HL-60 (cell line): ENCODE data around the gene MAGI2.

Experiments used
- TF ChIP-seq, protein P1 (sequence below): IDR thresholded peaks from one replicate; pipeline ENCODE4 v1.5.1; 2011; ENCODE audit warnings: low read length, control low read depth, inconsistent platforms; ENCODE audit not compliant: insufficient read depth
- TF ChIP-seq, protein P2 (sequence below): IDR thresholded peaks from 2 replicates; pipeline ENCODE4 v1.6.1; 2012; ENCODE audit warnings: low read depth; ENCODE audit not compliant: insufficient replicate concordance

DNA sequence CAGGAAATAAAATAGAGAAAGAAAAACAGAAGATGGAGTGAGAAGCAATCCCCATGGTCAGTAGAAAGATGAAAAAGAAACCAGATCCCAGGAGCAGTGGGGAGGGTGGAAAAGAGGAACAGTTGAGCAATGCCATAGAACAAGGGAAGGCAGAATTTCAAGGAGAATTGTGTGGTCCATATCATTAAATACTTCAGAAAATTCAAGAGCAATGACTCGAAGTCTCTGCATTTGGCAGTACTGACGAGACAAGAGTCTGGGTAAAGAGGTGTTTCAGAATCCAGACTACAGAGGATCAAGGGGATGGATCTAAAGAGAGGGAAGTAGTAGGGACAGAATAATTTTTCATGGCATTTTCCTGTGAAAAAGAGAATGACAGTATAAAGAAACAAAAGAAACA, 1142.3 kb downstream of the MAGI2 start:
- TF ChIP-seq, protein P1, sequence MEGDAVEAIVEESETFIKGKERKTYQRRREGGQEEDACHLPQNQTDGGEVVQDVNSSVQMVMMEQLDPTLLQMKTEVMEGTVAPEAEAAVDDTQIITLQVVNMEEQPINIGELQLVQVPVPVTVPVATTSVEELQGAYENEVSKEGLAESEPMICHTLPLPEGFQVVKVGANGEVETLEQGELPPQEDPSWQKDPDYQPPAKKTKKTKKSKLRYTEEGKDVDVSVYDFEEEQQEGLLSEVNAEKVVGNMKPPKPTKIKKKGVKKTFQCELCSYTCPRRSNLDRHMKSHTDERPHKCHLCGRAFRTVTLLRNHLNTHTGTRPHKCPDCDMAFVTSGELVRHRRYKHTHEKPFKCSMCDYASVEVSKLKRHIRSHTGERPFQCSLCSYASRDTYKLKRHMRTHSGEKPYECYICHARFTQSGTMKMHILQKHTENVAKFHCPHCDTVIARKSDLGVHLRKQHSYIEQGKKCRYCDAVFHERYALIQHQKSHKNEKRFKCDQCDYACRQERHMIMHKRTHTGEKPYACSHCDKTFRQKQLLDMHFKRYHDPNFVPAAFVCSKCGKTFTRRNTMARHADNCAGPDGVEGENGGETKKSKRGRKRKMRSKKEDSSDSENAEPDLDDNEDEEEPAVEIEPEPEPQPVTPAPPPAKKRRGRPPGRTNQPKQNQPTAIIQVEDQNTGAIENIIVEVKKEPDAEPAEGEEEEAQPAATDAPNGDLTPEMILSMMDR, result no peak
- TF ChIP-seq, protein P2, sequence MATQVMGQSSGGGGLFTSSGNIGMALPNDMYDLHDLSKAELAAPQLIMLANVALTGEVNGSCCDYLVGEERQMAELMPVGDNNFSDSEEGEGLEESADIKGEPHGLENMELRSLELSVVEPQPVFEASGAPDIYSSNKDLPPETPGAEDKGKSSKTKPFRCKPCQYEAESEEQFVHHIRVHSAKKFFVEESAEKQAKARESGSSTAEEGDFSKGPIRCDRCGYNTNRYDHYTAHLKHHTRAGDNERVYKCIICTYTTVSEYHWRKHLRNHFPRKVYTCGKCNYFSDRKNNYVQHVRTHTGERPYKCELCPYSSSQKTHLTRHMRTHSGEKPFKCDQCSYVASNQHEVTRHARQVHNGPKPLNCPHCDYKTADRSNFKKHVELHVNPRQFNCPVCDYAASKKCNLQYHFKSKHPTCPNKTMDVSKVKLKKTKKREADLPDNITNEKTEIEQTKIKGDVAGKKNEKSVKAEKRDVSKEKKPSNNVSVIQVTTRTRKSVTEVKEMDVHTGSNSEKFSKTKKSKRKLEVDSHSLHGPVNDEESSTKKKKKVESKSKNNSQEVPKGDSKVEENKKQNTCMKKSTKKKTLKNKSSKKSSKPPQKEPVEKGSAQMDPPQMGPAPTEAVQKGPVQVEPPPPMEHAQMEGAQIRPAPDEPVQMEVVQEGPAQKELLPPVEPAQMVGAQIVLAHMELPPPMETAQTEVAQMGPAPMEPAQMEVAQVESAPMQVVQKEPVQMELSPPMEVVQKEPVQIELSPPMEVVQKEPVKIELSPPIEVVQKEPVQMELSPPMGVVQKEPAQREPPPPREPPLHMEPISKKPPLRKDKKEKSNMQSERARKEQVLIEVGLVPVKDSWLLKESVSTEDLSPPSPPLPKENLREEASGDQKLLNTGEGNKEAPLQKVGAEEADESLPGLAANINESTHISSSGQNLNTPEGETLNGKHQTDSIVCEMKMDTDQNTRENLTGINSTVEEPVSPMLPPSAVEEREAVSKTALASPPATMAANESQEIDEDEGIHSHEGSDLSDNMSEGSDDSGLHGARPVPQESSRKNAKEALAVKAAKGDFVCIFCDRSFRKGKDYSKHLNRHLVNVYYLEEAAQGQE, result no peak
